GM12892 (cell line): Measurements from ENCODE around the gene CACNA1F.

ENCODE experiments used
- POLR2A ChIP-seq: IDR thresholded peaks from 2 replicates; pipeline ENCODE4 v1.6.1; 2011; ENCODE audit warnings: low read depth, low read length, control low read depth
- POLR2AphosphoS5 ChIP-seq: IDR thresholded peaks from 2 replicates; pipeline ENCODE4 v1.6.1; 2011; ENCODE audit warnings: low read depth, low read length, control low read depth
- TAF1 ChIP-seq: IDR thresholded peaks from 2 replicates; pipeline ENCODE4 v1.6.1; 2011; ENCODE audit warnings: low read depth, mild to moderate bottlenecking, control low read depth, low read length, borderline replicate concordance

DNA sequence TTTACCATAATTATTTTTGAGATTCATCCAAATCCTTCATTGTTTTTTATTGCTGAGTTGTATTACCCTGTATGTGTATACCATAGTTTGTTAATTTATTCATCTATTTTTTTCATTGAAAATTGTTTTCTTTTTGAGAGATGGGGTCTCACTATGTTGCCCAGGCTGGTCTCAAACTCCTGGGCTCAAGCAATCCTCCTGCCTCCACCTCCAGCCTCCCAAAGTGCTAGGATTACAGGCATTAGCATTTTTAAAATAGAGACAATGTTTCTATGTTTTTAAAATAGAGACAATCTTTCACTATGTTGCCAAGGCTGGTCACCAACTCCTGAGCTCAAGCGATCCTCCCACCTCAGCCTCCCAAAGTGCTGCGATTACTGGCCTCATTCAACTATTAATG is 72.2 kb downstream of the CACNA1F start:
- TF ChIP-seq POLR2A: no peak
- TF ChIP-seq TAF1: no peak
- no peak for TF ChIP-seq POLR2AphosphoS5
